Astrocyte (in vitro differentiated cells and primary cell): ENCODE data around the gene DNAH5. TPM values are rescaled to one million over a fixed set of nuclear protein-coding genes. Genes with fewer than 3 reads are reported as not detected.

Experiments
- DNase-seq: peaks from one replicate; pipeline ENCODE4 v3.0.0-alpha.2; 2010; ENCODE audit warnings: low read depth
- FAIRE-seq: peaks from 2 replicates; lab custom pipeline; 2011; peaks lifted over from hg19 to GRCh38; lab: Jason Lieb, UNC
- H2AFZ ChIP-seq: 2 replicates; pipeline ENCODE4 v1.6.0; 2012; ENCODE audit warnings: low read depth, low read length, inconsistent platforms
- H3K27ac ChIP-seq: 2 replicates; pipeline ENCODE4 v1.5.1; 2011; ENCODE audit warnings: low read depth, low read length, inconsistent platforms
- H3K27me3 ChIP-seq: 2 replicates; pipeline ENCODE4 v1.6.0; 2011; ENCODE audit warnings: low read length, inconsistent platforms; ENCODE audit not compliant: insufficient read depth
- H3K36me3 ChIP-seq: 2 replicates; pipeline ENCODE4 v1.5.1; 2011; ENCODE audit warnings: low read length, inconsistent platforms; ENCODE audit not compliant: insufficient read depth
- H3K4me1 ChIP-seq: 2 replicates; pipeline ENCODE4 v1.5.1; 2011; ENCODE audit warnings: low read length, inconsistent platforms; ENCODE audit not compliant: insufficient read depth
- H3K4me2 ChIP-seq: 2 replicates; pipeline ENCODE4 v1.6.0; 2012; ENCODE audit warnings: low read length, inconsistent platforms
- H3K4me3 ChIP-seq: 2 replicates; pipeline ENCODE4 v1.5.1; 2011; ENCODE audit warnings: low read depth, mild to moderate bottlenecking, low read length, inconsistent platforms; ENCODE audit not compliant: insufficient read depth
- H3K79me2 ChIP-seq: 2 replicates; pipeline ENCODE4 v1.6.0; 2012; ENCODE audit warnings: mild to moderate bottlenecking, low read length, inconsistent platforms; ENCODE audit not compliant: insufficient read depth
- H3K9ac ChIP-seq: 2 replicates; pipeline ENCODE4 v1.6.0; 2012; ENCODE audit warnings: mild to moderate bottlenecking, low read length, inconsistent platforms
- H3K9me3 ChIP-seq: 2 replicates; pipeline ENCODE4 v1.5.1; 2012; ENCODE audit warnings: low read depth, mild to moderate bottlenecking, low read length, inconsistent platforms; ENCODE audit not compliant: insufficient read depth
- H4K20me1 ChIP-seq: 2 replicates; pipeline ENCODE4 v1.6.0; 2012; ENCODE audit warnings: low read length, inconsistent platforms; ENCODE audit not compliant: insufficient read depth
- H3K27ac Mint-ChIP-seq: one replicate; pipeline ENCODE4 v1.8.0; 2021; ENCODE audit warnings: mild to moderate bottlenecking, mixed read lengths; ENCODE audit not compliant: unreplicated experiment
- H3K27me3 Mint-ChIP-seq: one replicate; pipeline ENCODE4 v1.8.0; 2021; ENCODE audit warnings: low read depth, mixed read lengths; ENCODE audit not compliant: unreplicated experiment
- H3K36me3 Mint-ChIP-seq: one replicate; pipeline ENCODE4 v1.8.0; 2021; ENCODE audit warnings: low read depth, mixed read lengths; ENCODE audit not compliant: unreplicated experiment
- H3K4me1 Mint-ChIP-seq: one replicate; pipeline ENCODE4 v1.8.0; 2021; ENCODE audit warnings: low read depth, mixed read lengths; ENCODE audit not compliant: unreplicated experiment
- H3K4me3 Mint-ChIP-seq: one replicate; pipeline ENCODE4 v1.8.0; 2021; ENCODE audit warnings: mild to moderate bottlenecking, moderate library complexity, mixed read lengths; ENCODE audit not compliant: unreplicated experiment
- H3K9me3 Mint-ChIP-seq: one replicate; pipeline ENCODE4 v1.8.0; 2021; ENCODE audit warnings: mild to moderate bottlenecking, mixed read lengths; ENCODE audit not compliant: unreplicated experiment
- EZH2 ChIP-seq: IDR thresholded peaks from 2 replicates; pipeline ENCODE4 v1.6.1; 2012; ENCODE audit warnings: mild to moderate bottlenecking, low read length, inconsistent platforms; ENCODE audit not compliant: insufficient read depth
- total RNA-seq: library from RNA; stranded (reverse); gene quantifications from 2 replicates; pipeline ENCODE4 v1.2.1, GENCODE V29; 2021
- TF ChIP-seq, protein P1 (sequence below): IDR thresholded peaks from 2 replicates; pipeline ENCODE4 v1.5.1; 2011; ENCODE audit warnings: low read depth, mild to moderate bottlenecking, inconsistent platforms, low read length, moderate library complexity; ENCODE audit not compliant: insufficient read depth

Gene DNAH5
- total RNA-seq, 1 donor from 2014 or later = 3.4 TPM

GRCh38 chr5:13878357-13878756, 66.1 kb downstream of the DNAH5 start:
- Histone ChIP-seq H3K27ac (no peak overlapping the region), H3K4me3 (no peak overlapping the region), H3K9ac (no peak overlapping the region), H3K36me3 (no peaks in the 10 kb centered on the region), H3K27me3 (no peaks in the 10 kb centered on the region), H3K4me1 (no peaks in the 10 kb centered on the region), H3K9me3 (no peaks in the 10 kb centered on the region), H4K20me1 (no peaks in the 10 kb centered on the region), H3K4me2 (no peak overlapping the region), H3K79me2 (no peaks in the 10 kb centered on the region), H2AFZ (no peak overlapping the region)
- H3K4me3 Mint-ChIP-seq = no peak overlapping the region
- peaks cover 9% of the 10 kb centered on the region for H3K9me3 Mint-ChIP-seq
- H3K27me3 Mint-ChIP-seq = no peaks in the 10 kb centered on the region
- FAIRE-seq (no peak), DNase-seq (no peak)
- no peak for TF ChIP-seq EZH2
- TF ChIP-seq, protein P1, sequence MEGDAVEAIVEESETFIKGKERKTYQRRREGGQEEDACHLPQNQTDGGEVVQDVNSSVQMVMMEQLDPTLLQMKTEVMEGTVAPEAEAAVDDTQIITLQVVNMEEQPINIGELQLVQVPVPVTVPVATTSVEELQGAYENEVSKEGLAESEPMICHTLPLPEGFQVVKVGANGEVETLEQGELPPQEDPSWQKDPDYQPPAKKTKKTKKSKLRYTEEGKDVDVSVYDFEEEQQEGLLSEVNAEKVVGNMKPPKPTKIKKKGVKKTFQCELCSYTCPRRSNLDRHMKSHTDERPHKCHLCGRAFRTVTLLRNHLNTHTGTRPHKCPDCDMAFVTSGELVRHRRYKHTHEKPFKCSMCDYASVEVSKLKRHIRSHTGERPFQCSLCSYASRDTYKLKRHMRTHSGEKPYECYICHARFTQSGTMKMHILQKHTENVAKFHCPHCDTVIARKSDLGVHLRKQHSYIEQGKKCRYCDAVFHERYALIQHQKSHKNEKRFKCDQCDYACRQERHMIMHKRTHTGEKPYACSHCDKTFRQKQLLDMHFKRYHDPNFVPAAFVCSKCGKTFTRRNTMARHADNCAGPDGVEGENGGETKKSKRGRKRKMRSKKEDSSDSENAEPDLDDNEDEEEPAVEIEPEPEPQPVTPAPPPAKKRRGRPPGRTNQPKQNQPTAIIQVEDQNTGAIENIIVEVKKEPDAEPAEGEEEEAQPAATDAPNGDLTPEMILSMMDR = no peak
- peaks cover 12% of the 10 kb centered on the region for H3K36me3 Mint-ChIP-seq
- no peaks in the 10 kb centered on the region for H3K4me1 Mint-ChIP-seq
- H3K27ac Mint-ChIP-seq = no peak overlapping the region

DNA sequence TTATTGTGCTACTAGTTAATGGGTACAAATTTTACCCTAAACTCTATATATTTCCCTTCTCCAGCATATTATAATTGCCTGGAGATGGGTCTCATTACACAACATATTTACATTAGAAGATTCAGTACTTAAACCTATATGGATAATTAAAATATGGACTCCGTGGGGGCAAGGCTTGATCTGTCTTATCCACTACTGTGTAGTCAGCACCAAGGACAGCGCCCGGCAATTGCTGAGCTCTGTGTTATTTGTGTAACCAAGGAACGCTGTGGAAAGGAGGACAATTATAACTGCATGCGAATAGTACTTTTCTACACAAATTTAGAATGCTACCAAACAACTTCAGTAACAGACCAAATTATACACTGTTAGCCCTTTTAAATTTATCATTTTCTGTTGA, 77.7 kb downstream of the DNAH5 start:
- Histone ChIP-seq H3K4me2 (no peak overlapping the region), H3K4me1 (no peaks in the 10 kb centered on the region), H3K36me3 (no peaks in the 10 kb centered on the region), H3K79me2 (no peaks in the 10 kb centered on the region), H3K27ac (no peak overlapping the region), H3K27me3 (no peaks in the 10 kb centered on the region), H4K20me1 (no peaks in the 10 kb centered on the region), H2AFZ (no peak overlapping the region), H3K9ac (no peak overlapping the region), H3K9me3 (no peaks in the 10 kb centered on the region), H3K4me3 (no peak overlapping the region)
- FAIRE-seq = no peak
- Mint-ChIP-seq H3K27ac (no peak overlapping the region), H3K4me1 (no peaks in the 10 kb centered on the region), H3K9me3 (no peaks in the 10 kb centered on the region), H3K4me3 (no peak overlapping the region), H3K27me3 (no peaks in the 10 kb centered on the region), H3K36me3 (peaks cover 2% of the 10 kb centered on the region)
- peak; percentile 19 for DNase-seq
- TF ChIP-seq EZH2 = no peak
- TF ChIP-seq, protein P1 = no peak

DNA sequence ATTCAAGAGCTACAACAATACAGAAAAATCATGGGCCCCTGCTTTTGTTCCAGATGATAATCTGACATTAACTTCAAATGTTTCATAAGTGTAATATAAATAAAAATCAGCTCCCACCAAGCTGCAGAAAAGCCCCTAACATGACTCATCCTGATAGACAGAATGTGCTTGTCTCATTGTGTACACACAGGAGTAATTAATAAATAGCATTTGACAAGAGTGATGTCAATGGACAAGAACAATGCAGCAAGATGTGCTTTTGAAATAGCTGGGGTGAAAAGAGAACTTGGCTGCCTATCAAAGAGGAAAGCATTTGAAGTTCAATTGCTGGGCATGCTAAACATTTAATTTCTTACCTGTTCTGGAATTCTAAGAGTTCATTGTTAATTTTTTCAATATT, 79.2 kb downstream of the DNAH5 start:
- H3K27ac Mint-ChIP-seq = no peak overlapping the region
- no peak for TF ChIP-seq EZH2
- TF ChIP-seq, protein P1 = no peak
- peaks cover 2% of the 10 kb centered on the region for H3K36me3 Mint-ChIP-seq
- Histone ChIP-seq H2AFZ (no peak overlapping the region), H3K9ac (no peak overlapping the region), H3K9me3 (no peaks in the 10 kb centered on the region), H4K20me1 (no peaks in the 10 kb centered on the region), H3K79me2 (no peaks in the 10 kb centered on the region), H3K4me1 (no peaks in the 10 kb centered on the region), H3K27me3 (no peaks in the 10 kb centered on the region), H3K4me3 (no peak overlapping the region), H3K27ac (no peak overlapping the region), H3K4me2 (no peak overlapping the region), H3K36me3 (no peaks in the 10 kb centered on the region)
- no peak for DNase-seq
- no peaks in the 10 kb centered on the region for H3K9me3 Mint-ChIP-seq
- no peaks in the 10 kb centered on the region for H3K27me3 Mint-ChIP-seq
- no peaks in the 10 kb centered on the region for H3K4me1 Mint-ChIP-seq
- FAIRE-seq = no peak
- no peak overlapping the region for H3K4me3 Mint-ChIP-seq
